ENCODE measurements around the gene ANKS1A.

ANKS1A gene

DNA sequence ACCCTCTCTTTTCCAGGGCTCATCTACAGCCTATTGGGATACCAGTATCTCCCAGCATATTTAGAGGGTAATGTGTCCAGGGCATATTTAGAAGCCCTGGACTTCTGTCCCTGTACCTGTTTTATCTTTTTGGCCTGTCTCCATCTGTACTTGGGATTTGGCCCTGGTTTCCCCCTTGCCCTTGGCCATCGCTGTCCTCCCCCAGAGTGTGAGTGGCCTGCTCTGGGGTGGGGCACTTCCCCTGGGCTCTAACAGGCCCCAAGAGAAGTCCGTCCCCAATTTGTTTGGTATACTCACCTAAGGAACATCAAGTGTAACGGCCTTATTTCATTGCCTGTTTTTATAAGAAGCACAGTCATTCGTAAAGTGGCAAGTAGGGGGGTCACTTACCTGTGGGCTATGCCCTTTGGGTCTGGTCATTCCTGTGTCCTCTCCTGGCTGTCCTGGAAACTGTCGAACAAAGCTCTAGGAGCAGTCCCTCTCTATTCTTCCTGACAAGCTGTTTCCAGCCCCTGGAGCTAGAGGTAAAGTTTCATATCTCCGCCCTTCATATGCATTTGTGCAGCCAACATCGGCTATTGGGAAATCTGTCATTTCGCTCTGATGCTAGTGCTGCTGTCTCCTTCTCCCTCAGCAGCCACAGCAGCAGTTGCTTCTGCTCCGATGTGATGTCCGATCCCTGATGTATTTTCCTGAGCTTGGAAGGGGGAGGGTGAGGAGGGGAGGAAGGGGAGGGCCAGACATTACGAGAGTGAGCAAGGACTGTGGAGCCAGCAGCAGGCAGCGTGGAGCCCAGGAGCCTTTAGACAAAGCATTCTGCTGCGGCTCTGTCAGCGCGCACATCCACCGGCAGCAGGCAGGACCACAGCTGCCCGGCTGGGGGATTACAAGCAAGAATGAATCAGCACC, 168.6 kb downstream of the ANKS1A start:
- DNase-seq (ENCODE audit: low read depth), result no peak

DNA sequence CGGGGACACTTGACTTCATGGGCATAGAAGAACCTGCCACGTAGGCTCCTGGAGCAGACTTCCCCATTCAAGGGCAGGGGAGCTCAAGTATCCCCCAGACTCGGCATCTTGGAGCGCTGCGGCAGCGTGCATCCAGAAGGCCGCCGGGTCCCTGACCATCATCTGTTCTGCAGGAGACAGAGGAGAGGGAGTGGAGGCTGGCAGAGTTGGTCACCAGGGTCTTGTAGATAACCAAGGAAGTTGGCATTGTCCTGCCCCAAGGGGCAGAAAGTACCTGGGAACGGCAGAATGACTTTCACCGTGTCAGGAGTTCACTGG, 169.3 kb downstream of the ANKS1A start:
- no peak for DNase-seq (ENCODE audit: low read depth)

- DNase-seq (ENCODE audit: low read depth), result no peak
These were observed 169.9 kb downstream of the ANKS1A start for GRCh38 chr6:35058865-35059522.

DNA sequence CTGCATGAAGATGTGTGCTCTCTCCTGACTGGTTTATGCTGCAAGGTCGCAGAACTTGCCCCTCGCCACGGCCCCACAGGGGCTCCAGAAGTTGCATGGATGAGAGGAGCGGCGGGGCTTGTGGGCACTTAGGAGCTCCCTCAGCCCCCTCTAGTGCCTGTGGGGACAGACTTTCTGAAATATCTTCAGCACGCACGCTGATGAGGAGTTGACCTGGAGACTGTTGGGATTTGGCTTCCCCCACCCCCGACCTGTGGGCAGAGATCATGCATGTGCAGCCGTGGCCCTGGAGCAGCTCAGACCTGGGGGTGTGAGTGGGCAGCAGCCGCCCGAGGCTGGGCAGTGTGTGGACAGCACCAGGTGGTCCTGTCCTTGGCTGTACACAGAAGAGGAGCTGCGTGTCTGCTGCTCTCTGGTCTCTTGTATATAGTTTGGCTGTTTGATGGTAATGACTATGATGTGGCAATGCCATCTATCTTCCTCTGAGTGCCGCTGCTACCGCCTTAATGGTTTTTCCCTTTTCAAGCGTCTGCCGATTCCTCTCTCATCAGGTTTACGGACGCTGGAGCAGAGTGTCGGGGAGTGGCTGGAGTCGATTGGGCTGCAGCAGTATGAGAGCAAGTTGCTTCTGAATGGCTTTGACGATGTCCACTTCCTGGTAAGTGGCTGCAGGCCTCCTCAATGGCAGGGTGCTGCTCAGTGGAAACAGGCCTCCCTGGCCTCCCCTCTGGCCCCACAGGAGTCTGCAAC, 170.7 kb downstream of the ANKS1A start:
- DNase-seq (ENCODE audit: low read depth), result no peak

DNA sequence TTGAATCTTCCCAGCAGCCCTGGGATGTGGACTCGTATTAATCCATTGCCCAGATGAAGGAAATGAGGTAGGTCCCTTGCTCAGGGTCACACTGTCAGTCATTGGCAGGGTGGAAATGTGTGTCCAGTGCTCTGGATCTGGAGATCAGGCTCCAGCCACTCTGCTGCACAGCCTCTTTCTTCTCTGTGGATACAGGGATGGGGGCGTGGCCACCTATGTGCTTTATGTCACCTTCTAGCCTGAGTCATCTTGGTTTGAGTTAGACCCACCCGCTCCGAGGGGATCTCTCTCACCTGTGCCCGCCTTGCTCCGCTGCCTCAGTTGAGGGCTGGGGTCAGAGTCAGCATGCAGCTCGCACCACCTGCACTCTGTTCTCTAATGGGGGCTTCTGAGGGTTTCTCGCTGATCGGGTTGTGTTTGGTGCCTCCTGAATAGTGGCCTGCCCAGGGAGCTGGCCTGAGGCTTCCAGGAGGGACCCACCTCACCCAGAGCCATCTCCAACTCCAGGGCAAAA, 172.1 kb downstream of the ANKS1A start:
- DNase-seq (ENCODE audit: low read depth), result no peak

GRCh38 chr6:35061651-35062410, 172.8 kb downstream of the ANKS1A start:
- DNase-seq (ENCODE audit: low read depth), result no peak

- no peak for DNase-seq (ENCODE audit: low read depth)
These were observed 173.9 kb downstream of the ANKS1A start for GRCh38 chr6:35062676-35063574.

GRCh38 chr6:35063701-35064280, 174.7 kb downstream of the ANKS1A start:
- DNase-seq (ENCODE audit: low read depth), result no peak

GRCh38 chr6:35064290-35064689, 175.2 kb downstream of the ANKS1A start:
- no peak for DNase-seq (ENCODE audit: low read depth)

- no peak for DNase-seq (ENCODE audit: low read depth)
These were observed 175.8 kb downstream of the ANKS1A start for GRCh38 chr6:35064757-35065440.

- DNase-seq (ENCODE audit: low read depth), result no peak
These were observed 176.4 kb downstream of the ANKS1A start for GRCh38 chr6:35065441-35065800.

DNA sequence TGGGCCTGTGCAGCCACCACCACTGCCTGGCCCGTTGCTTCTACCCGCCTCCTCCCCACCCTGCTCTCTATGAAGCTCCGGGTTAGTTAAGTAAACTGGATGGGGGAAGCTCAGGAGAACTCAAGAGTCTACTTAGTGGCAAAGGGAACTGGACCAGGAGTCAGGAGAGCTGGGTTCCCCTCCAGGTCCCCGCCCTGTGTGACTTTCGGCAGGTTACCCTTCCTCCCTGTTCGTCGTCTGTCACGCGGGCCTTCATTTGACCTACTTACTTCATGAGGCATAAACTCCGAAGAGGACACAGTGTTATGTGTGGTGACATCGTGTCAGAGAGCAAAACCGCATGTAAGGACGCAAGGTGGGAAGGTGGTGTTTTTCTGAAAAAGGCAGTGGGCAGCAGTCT, 176.8 kb downstream of the ANKS1A start:
- DNase-seq (ENCODE audit: low read depth), result no peak

DNA sequence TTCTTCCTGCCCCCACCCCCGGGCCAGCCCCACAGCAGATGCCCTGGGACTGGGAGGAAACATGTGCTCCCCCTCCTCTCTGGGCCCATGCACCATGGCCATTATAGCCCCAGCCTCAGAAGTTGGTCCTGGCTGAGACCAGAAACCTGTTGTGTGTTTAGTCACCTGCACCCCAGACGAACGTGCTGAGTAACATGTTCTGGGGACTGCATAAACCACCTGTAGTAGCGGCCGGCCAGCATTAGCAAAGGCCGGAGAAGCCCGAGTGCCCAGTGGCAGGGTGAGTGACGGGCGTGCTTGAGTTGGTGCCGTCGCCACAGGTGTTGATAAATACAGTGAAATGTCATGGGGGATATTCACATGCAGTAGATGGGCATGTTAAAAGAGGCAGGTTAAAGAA, 178.2 kb downstream of the ANKS1A start:
- DNase-seq (ENCODE audit: low read depth), result no peak

DNA sequence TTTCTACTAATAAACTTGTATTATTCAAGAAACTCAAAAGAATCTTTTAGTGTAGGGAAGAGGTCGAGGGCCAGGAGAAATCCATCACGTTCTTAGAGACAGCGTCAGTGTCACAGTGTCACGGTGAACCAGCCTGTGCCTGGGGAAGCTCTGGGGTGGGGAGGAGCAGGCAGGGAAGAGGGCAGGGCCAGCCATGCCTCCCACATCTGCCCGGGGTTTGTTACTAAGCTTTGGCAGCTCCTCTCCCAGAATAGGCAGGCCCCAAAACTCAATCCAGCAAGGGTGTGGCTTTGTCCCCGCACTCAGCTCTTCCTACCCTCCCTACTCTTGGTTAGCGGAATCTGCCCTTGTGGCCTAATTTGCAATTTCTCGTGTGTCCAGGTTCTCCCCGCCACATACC, 179.2 kb downstream of the ANKS1A start:
- no peak for DNase-seq (ENCODE audit: low read depth)

- DNase-seq (ENCODE audit: low read depth), result no peak
These were observed 179.6 kb downstream of the ANKS1A start for GRCh38 chr6:35068644-35069043.

- no peak for DNase-seq (ENCODE audit: low read depth)
These were observed 180.2 kb downstream of the ANKS1A start for GRCh38 chr6:35069262-35069661.

GRCh38 chr6:35070111-35070510, 181.1 kb downstream of the ANKS1A start:
- DNase-seq (ENCODE audit: low read depth), result no peak

DNA sequence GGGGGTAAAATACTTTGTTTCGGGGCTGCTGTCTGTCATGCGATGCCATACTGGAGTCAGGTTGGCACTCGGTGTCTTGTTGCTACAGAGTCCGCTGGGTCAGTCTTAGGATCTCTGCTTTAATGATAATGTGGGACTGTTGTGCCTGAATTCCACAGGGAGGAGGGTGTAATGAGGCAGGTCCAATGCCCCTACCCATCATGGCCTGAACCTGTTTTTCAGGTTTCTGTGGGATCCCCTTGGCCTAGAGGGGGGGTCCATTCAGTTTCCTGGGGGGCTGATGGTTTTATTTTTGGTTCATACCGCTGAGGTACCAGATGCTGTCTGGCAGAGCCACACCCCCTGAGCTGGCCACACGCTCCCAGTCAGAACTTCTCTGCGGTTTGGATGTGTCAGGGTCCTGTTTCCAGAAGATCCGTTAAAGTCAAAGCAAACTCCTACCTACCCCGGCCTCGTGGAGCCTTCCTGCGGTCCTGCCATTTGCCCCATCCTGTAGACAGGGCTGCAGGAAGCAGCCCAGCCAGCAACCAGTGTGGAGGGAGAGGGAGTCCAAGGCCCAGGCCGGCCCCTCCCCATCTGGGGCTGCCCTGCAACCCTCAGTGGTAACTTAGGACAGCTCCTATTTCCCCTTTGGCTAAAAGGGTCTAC, 182.4 kb downstream of the ANKS1A start:
- DNase-seq (ENCODE audit: low read depth), result no peak

DNA sequence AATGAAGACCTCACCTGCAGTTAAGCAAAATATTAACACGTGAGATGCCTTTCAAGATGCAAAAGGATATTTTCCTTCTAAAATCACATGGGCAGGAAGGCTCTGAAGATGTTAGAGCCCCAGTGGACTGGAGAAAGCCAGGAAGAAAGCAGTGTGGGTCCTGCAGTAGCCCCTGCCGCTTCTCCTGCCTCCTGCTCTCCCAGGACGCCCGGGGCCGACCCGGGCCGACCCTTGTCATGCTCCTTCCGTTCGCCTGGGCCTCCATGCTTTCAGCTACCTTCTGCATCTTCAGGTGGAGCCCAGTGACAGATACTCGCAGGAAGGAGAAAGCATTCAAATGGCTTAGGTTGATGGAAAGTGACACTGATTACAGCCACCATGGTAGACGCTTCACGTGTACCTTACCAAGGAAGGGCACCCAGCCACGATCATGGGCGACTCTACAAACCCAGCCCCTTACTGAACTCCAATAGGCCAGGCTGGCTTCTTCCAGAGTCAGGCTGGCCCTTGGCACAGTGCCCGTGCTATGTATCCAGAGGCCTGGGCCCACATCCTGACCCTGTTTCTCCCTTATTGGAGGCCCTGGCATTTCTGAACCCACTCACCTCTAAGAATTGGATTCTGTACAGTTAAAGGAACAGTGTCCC, 183.1 kb downstream of the ANKS1A start:
- no peak for DNase-seq (ENCODE audit: low read depth)
